ENCODE data around the gene MEX3B. TPM values are rescaled to one million over a fixed set of nuclear protein-coding genes. Genes with fewer than 3 reads are reported as not detected.

The MEX3B gene
- total RNA-seq, 2 donors from 2014 or later: 0.68 to 5.6 TPM

DNA sequence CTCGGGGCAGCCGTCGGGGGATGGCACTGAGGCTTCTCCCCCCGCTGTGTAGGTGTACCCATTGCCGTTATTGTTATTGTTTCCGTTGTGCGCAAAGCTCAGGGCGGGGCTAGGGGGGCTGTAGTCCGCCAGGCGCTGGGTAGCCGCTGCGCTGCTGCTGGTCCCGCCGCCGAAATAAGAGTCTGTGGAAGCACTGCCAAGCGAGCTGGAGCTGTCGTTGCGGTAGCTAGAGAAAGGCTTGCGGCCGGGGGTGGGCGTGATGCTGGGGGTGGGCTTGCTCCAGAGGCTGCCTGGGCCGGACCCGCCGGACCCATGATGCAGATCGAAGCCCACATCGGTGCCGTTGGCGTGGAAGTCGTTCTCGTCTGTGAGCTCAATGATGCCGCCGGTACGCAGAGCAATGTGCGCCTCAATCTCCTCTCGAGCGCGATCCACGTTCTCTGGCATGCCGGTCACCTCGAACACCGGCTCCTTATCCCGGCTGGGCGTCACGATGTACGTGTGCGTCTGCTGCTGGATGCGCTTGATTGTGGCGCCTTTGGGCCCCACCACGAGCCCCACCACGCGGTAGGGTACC lies 1.9 kb downstream of the MEX3B start:
- no peaks in the 10 kb centered on the region for H3K36me3 ChIP-seq
- no peak overlapping the region for H3K27ac ChIP-seq
- H3K27me3 ChIP-seq (replicated peaks; ENCODE audit: insufficient read depth): no peaks in the 10 kb centered on the region
- H3K4me1 ChIP-seq (ENCODE audit: control insufficient read depth in 1 of 2, low read depth in 2 of 2): peaks cover 5 to 20% of the 10 kb centered on the region in 2 donors
- TF ChIP-seq, protein P1, sequence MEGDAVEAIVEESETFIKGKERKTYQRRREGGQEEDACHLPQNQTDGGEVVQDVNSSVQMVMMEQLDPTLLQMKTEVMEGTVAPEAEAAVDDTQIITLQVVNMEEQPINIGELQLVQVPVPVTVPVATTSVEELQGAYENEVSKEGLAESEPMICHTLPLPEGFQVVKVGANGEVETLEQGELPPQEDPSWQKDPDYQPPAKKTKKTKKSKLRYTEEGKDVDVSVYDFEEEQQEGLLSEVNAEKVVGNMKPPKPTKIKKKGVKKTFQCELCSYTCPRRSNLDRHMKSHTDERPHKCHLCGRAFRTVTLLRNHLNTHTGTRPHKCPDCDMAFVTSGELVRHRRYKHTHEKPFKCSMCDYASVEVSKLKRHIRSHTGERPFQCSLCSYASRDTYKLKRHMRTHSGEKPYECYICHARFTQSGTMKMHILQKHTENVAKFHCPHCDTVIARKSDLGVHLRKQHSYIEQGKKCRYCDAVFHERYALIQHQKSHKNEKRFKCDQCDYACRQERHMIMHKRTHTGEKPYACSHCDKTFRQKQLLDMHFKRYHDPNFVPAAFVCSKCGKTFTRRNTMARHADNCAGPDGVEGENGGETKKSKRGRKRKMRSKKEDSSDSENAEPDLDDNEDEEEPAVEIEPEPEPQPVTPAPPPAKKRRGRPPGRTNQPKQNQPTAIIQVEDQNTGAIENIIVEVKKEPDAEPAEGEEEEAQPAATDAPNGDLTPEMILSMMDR (IDR thresholded peaks at IDR 0.05): no peak
- H3K4me3 ChIP-seq: peak overlapping the region; percentile 96
- DNase-seq (ENCODE audit: low spot score) (no peak), ATAC-seq (ENCODE audit: insufficient number of reproducible peaks, low FRiP score, low read depth) (no peak)
- no peaks in the 10 kb centered on the region for H3K9me3 ChIP-seq

DNA sequence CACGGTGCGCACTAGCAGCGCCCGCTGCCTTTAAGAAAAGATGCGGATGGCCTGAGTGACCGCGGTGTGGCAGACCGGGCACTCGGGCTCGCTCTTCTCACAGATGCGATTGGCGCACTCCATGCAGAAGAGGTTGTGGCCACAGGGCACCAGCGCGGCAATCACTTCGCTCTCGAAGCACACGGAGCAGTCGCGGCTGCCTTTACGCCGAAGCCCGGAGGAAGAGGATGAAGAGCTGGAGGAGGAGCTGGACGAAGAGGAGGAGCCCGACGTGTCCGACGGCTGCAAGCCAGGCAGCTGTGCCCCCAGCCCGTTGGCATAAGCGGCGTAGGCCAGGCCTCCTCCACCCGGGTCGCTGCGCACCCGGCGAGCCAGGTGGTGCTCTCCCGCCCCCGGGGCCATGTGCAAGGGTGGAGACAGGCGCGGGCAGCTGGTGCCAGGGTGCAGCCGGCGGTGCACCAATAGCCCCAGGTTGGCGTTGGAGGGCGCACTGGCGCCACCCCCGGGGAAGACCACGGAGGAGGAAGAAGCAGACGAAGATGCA lies 2.6 kb downstream of the MEX3B start:
- ATAC-seq (ENCODE audit: insufficient number of reproducible peaks, low FRiP score, low read depth): no peak
- H3K4me3 ChIP-seq: peak overlapping the region; percentile 96
- TF ChIP-seq, protein P1 (IDR thresholded peaks at IDR 0.05): no peak
- no peaks in the 10 kb centered on the region for H3K36me3 ChIP-seq
- H3K27me3 ChIP-seq (replicated peaks; ENCODE audit: insufficient read depth): no peaks in the 10 kb centered on the region
- peaks cover 5 to 20% of the 10 kb centered on the region in 2 donors for H3K4me1 ChIP-seq (ENCODE audit: control insufficient read depth in 1 of 2, low read depth in 2 of 2)
- no peak for DNase-seq (ENCODE audit: low spot score)
- no peaks in the 10 kb centered on the region for H3K9me3 ChIP-seq
- H3K27ac ChIP-seq: no peak overlapping the region

DNA sequence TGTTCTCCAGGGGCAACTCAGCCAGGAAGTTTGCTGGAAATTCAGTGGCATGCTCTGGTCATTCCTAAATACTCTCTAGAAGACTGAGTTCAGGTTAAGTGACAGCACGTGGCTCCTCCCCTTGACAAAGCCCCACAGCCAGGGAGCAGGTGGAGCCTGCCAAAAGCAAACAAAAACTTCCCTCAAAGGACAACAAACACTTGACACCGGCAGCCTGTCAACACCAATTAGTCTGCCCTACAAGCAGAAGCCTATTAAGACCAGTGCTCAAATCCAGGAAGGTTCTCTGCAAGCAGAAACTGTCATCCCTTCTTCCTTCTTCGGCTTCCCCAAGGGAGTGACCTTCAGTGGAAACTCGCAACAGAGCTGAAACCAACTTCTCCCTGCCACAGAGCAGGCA lies 5.0 kb downstream of the MEX3B start:
- ATAC-seq (ENCODE audit: insufficient number of reproducible peaks, low FRiP score, low read depth): no peak

DNA sequence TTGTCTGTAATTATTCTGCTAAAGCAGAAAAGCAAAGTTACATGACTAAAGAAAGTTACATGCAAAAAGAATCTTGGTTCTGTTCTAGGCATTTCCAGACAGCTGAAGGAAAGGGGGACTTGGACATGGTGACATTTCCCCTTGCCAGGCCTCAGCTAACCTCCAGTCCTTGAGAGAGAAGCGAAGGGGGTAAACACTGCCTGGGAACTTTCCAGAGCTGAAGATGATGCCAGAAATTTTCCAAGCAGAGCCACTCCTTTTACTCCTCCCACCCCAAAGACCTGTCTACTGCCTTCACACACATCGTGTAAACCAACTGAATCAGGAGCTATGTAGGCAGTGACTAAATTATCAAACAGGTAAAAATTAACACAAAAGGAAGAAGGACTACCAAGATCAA lies 5.4 kb downstream of the MEX3B start:
- H3K27ac ChIP-seq: no peak overlapping the region
- DNase-seq (ENCODE audit: low spot score) (no peak), ATAC-seq (ENCODE audit: insufficient number of reproducible peaks, low FRiP score, low read depth) (no peak)

More for the DNA sequence above, 5.0 kb downstream of the MEX3B start:
- Histone ChIP-seq H3K27me3 (replicated peaks; ENCODE audit: insufficient read depth) (no peaks in the 10 kb centered on the region), H3K4me1 (ENCODE audit: control insufficient read depth in 1 of 2, low read depth in 2 of 2) (peaks cover 5 to 20% of the 10 kb centered on the region in 2 donors), H3K4me3 (no peak overlapping the region), H3K36me3 (no peaks in the 10 kb centered on the region), H3K27ac (no peak overlapping the region), H3K9me3 (no peaks in the 10 kb centered on the region)
- no peak for DNase-seq (ENCODE audit: low spot score)
- TF ChIP-seq, protein P1 (IDR thresholded peaks at IDR 0.05): no peak

DNA sequence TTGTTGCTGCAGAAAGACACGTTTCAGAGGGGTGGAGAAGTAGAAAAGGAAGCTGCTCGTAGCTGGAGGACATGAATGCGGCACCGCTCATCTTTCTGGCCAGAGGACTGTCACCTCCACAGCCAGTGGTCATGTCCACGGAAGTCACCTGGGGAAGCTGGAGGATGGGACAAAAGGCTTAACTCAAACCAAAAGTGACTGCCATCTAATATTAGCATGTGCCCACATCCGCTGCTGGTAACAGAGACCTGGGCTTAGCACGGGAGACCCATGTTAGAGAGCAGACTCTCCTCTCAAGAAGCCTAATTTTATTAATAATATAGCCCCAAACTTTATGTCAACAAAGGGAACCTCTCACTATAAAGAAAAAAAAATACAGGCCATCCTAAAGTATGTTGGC lies 5.9 kb downstream of the MEX3B start:
- TF ChIP-seq, protein P1 (IDR thresholded peaks at IDR 0.05): no peak
- ATAC-seq (ENCODE audit: insufficient number of reproducible peaks, low FRiP score, low read depth) (no peak), DNase-seq (ENCODE audit: low spot score) (no peak)
- H3K27ac ChIP-seq: no peak overlapping the region
- H3K27me3 ChIP-seq (replicated peaks; ENCODE audit: insufficient read depth): no peaks in the 10 kb centered on the region
- no peaks in the 10 kb centered on the region for H3K36me3 ChIP-seq
- H3K9me3 ChIP-seq: no peaks in the 10 kb centered on the region
- H3K4me1 ChIP-seq (ENCODE audit: control insufficient read depth in 1 of 2, low read depth in 2 of 2): peaks cover 5 to 19% of the 10 kb centered on the region in 2 donors
- H3K4me3 ChIP-seq: no peak overlapping the region

More for the DNA sequence above, 5.4 kb downstream of the MEX3B start:
- no peaks in the 10 kb centered on the region for H3K9me3 ChIP-seq
- TF ChIP-seq, protein P1 (IDR thresholded peaks at IDR 0.05): no peak
- H3K27me3 ChIP-seq (replicated peaks; ENCODE audit: insufficient read depth): no peaks in the 10 kb centered on the region
- peaks cover 5 to 20% of the 10 kb centered on the region in 2 donors for H3K4me1 ChIP-seq (ENCODE audit: control insufficient read depth in 1 of 2, low read depth in 2 of 2)
- H3K4me3 ChIP-seq: no peak overlapping the region
- no peaks in the 10 kb centered on the region for H3K36me3 ChIP-seq

Data from thoracic aorta (tissue), 2 donors.